ENCODE results near the gene ACR. TPM values are rescaled to one million over a fixed set of nuclear protein-coding genes. Genes with fewer than 3 reads are reported as not detected.
"Not testable (repeated sequence)": the region's sequence is repeated elsewhere in the genome, so short reads cannot be mapped to it uniquely, and the experiment has no call there.

Gene ACR
- total RNA-seq, 1 donor from 2014 or later = not detected

DNA sequence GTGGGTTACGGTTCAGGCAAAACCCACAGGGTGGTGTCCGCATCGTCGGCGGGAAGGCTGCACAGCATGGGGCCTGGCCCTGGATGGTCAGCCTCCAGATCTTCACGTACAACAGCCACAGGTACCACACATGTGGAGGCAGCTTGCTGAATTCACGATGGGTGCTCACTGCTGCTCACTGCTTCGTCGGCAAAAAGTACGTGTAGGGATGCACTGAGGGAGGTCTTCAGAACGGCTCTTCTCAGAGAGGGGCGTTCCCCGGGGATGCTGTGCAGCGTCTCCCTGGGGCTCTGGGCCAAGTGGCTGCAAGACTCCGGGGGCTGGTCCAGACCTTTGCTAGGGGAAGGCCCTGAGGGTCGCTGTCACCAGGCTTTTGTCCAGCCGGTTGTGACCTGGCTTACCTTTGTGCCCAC lies 1.3 kb downstream of the ACR start:
- POLR2A ChIA-PET = no interaction called here

GRCh38 chr22:50739894-50740293 lies 1.9 kb downstream of the ACR start:
- Mint-ChIP-seq H3K36me3 (ENCODE audit: low read depth) (no peaks in the 10 kb centered on the region), H3K4me1 (no peaks in the 10 kb centered on the region), H3K9me3 (no peaks in the 10 kb centered on the region), H3K4me3 (no peak overlapping the region), H3K27ac (no peak overlapping the region), H3K27me3 (peaks cover 15% of the 10 kb centered on the region)
- TF ChIP-seq, protein P1, sequence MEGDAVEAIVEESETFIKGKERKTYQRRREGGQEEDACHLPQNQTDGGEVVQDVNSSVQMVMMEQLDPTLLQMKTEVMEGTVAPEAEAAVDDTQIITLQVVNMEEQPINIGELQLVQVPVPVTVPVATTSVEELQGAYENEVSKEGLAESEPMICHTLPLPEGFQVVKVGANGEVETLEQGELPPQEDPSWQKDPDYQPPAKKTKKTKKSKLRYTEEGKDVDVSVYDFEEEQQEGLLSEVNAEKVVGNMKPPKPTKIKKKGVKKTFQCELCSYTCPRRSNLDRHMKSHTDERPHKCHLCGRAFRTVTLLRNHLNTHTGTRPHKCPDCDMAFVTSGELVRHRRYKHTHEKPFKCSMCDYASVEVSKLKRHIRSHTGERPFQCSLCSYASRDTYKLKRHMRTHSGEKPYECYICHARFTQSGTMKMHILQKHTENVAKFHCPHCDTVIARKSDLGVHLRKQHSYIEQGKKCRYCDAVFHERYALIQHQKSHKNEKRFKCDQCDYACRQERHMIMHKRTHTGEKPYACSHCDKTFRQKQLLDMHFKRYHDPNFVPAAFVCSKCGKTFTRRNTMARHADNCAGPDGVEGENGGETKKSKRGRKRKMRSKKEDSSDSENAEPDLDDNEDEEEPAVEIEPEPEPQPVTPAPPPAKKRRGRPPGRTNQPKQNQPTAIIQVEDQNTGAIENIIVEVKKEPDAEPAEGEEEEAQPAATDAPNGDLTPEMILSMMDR (IDR thresholded peaks at IDR 0.05) = no peak
- ChIA-PET CTCF (no interaction called here), POLR2A (no interaction called here)
- DNase-seq = no peak
- ATAC-seq (ENCODE audit: low read depth) = no peak
- intact Hi-C loops (cut with micrococcal nuclease) = no loop called here

More for the DNA sequence above, 1.3 kb downstream of the ACR start:
- CTCF ChIA-PET = no interaction called here
- intact Hi-C loops (cut with micrococcal nuclease) = no loop called here
- no peak for ATAC-seq (ENCODE audit: low read depth)
- DNase-seq = no peak
- Mint-ChIP-seq H3K4me3 (no peak overlapping the region), H3K9me3 (no peaks in the 10 kb centered on the region), H3K36me3 (ENCODE audit: low read depth) (no peaks in the 10 kb centered on the region), H3K27me3 (peaks cover 15% of the 10 kb centered on the region), H3K4me1 (no peaks in the 10 kb centered on the region), H3K27ac (no peak overlapping the region)
- TF ChIP-seq, protein P1 (IDR thresholded peaks at IDR 0.05) = no peak

- H3K4me3 Mint-ChIP-seq; POLR2A ChIA-PET; ATAC-seq (ENCODE audit: low read depth); CTCF ChIA-PET; DNase-seq; H3K36me3 Mint-ChIP-seq (ENCODE audit: low read depth); H3K4me1 Mint-ChIP-seq; H3K9me3 Mint-ChIP-seq; intact Hi-C loops (cut with micrococcal nuclease); H3K27ac Mint-ChIP-seq: not testable (repeated sequence)
- peaks cover 13% of the 10 kb centered on the region for H3K27me3 Mint-ChIP-seq
Observed at GRCh38 chr22:50740714-50741113, 2.7 kb downstream of the ACR start.

- H3K9me3 Mint-ChIP-seq; H3K36me3 Mint-ChIP-seq (ENCODE audit: low read depth); H3K27me3 Mint-ChIP-seq; H3K4me3 Mint-ChIP-seq; DNase-seq; ATAC-seq (ENCODE audit: low read depth); H3K27ac Mint-ChIP-seq; intact Hi-C loops (cut with micrococcal nuclease); H3K4me1 Mint-ChIP-seq; POLR2A ChIA-PET; CTCF ChIA-PET: not testable (repeated sequence)
Observed at GRCh38 chr22:50744424-50744823, 6.4 kb downstream of the ACR start.

GRCh38 chr22:50747521-50747920 lies 9.5 kb downstream of the ACR start:
- ATAC-seq (ENCODE audit: low read depth); POLR2A ChIA-PET: not testable (repeated sequence)

DNA sequence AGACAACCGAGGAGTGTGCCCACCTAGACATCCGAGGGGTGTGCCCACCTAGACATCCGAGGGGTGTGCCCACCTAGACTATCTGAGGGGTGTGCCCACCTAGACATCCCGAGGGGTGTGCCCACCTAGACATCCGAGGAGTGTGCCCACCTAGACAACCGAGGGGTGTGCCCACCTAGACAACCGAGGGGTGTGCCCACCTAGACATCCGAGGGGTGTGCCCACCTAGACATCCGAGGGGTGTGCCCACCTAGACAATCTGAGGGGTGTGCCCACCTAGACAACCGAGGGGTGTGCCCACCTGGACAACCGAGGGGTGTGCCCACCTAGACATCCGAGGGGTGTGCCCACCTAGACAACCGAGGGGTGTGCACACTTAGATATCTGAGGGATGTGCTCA lies 10.6 kb downstream of the ACR start:
- H3K27ac Mint-ChIP-seq; H3K9me3 Mint-ChIP-seq; POLR2A ChIA-PET; CTCF ChIA-PET; H3K27me3 Mint-ChIP-seq; DNase-seq; ATAC-seq (ENCODE audit: low read depth); H3K36me3 Mint-ChIP-seq (ENCODE audit: low read depth); H3K4me1 Mint-ChIP-seq; H3K4me3 Mint-ChIP-seq; intact Hi-C loops (cut with micrococcal nuclease): not testable (repeated sequence)

More at GRCh38 chr22:50747521-50747920, 9.5 kb downstream of the ACR start:
- H3K4me1 Mint-ChIP-seq; H3K27me3 Mint-ChIP-seq; DNase-seq; H3K9me3 Mint-ChIP-seq; H3K27ac Mint-ChIP-seq; H3K36me3 Mint-ChIP-seq (ENCODE audit: low read depth); CTCF ChIA-PET; H3K4me3 Mint-ChIP-seq; intact Hi-C loops (cut with micrococcal nuclease): not testable (repeated sequence)

- CTCF ChIA-PET; POLR2A ChIA-PET; H3K27ac Mint-ChIP-seq; intact Hi-C loops (cut with micrococcal nuclease); ATAC-seq (ENCODE audit: low read depth); H3K4me1 Mint-ChIP-seq; H3K9me3 Mint-ChIP-seq; H3K27me3 Mint-ChIP-seq; DNase-seq; H3K4me3 Mint-ChIP-seq; H3K36me3 Mint-ChIP-seq (ENCODE audit: low read depth): not testable (repeated sequence)
Observed at GRCh38 chr22:50749302-50750074, 11.5 kb downstream of the ACR start.

GRCh38 chr22:50755251-50755650 lies 17.2 kb downstream of the ACR start:
- H3K4me3 Mint-ChIP-seq; H3K36me3 Mint-ChIP-seq (ENCODE audit: low read depth); CTCF ChIA-PET; H3K27ac Mint-ChIP-seq; ATAC-seq (ENCODE audit: low read depth); POLR2A ChIA-PET; H3K27me3 Mint-ChIP-seq; DNase-seq; H3K9me3 Mint-ChIP-seq; H3K4me1 Mint-ChIP-seq; intact Hi-C loops (cut with micrococcal nuclease): not testable (repeated sequence)

- CTCF ChIA-PET = not testable (repeated sequence)
Observed at GRCh38 chr22:50756406-50756805, 18.4 kb downstream of the ACR start.

DNA sequence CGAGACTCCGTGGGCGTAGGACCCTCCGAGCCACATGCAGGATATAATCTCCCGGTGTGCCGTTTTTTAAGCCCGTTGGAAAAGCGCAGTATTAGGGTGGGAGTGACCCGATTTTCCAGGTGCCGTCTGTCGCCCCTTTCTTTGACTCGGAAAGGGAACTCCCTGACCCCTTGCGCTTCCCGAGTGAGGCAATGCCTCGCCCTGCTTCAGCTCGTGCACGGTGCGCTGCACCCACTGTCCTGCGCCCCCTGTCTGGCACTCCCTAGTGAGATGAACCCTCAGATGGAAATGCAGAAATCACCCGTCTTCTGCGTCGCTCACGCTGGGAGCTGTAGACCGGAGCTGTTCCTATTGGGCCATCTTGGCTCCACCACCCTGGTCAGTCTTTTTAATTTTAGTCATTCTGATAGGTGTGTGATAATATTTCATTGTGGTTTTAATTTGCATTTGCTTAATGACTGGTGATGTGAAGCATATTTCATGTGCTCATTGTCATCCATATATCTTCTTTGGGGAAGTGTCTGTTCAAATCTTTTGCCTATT lies 19.0 kb downstream of the ACR start:
- H3K4me1 Mint-ChIP-seq; intact Hi-C loops (cut with micrococcal nuclease); H3K36me3 Mint-ChIP-seq (ENCODE audit: low read depth); H3K27me3 Mint-ChIP-seq; H3K9me3 Mint-ChIP-seq; POLR2A ChIA-PET; CTCF ChIA-PET: not testable (repeated sequence)
- peak; percentile 52 for ATAC-seq (ENCODE audit: low read depth)
- Mint-ChIP-seq H3K4me3 (peak overlapping the region; percentile 87), H3K27ac (peak overlapping the region; percentile 53)
- peak; percentile 24 for DNase-seq

More at GRCh38 chr22:50756406-50756805, 18.4 kb downstream of the ACR start:
- peak overlapping the region; percentile 87 for H3K4me3 Mint-ChIP-seq
- ATAC-seq (ENCODE audit: low read depth); H3K9me3 Mint-ChIP-seq; intact Hi-C loops (cut with micrococcal nuclease); H3K27me3 Mint-ChIP-seq; DNase-seq; H3K4me1 Mint-ChIP-seq; POLR2A ChIA-PET; H3K36me3 Mint-ChIP-seq (ENCODE audit: low read depth); H3K27ac Mint-ChIP-seq: not testable (repeated sequence)
